ENCODE measurements around the gene NPDC1. TPM values are rescaled to one million over a fixed set of nuclear protein-coding genes. Genes with fewer than 3 reads are reported as not detected.
A peak's percentile ranks its signal among the peaks of the same experiment; 100 is the strongest.

Gene NPDC1
- total and polyA plus RNA-seq, 2 donors (not counting 1 experiment from before 2014, with no cell fraction given), result 0.17 to 0.19 TPM

GRCh38 chr9:137030006-137030405 lies 16.0 kb downstream of the NPDC1 start:
- Histone ChIP-seq H3K27me3 (replicated peaks in 1 of 4; ENCODE audit: control extremely low read depth in 1 of 4, control insufficient read depth in 3 of 4, insufficient read depth in 4 of 4, low read length in 3 of 4) (no peaks in the 10 kb centered on the region), H2AFZ (ENCODE audit: insufficient read depth, low read depth, low read length, poor library complexity, severe bottlenecking) (peak overlapping the region; percentile 54), H4K20me1 (ENCODE audit: control insufficient read depth, insufficient read depth, low read length, poor library complexity, severe bottlenecking) (peaks cover 11% of the 10 kb centered on the region), H3K79me2 (ENCODE audit: control insufficient read depth, insufficient read depth, low read length) (peaks cover 12% of the 10 kb centered on the region), H3K4me1 (ENCODE audit: control insufficient read depth in 2 of 2, insufficient read depth in 2 of 2, low read length in 2 of 2) (peaks cover 68 to 85% of the 10 kb centered on the region in 2 donors), H3K4me3 (ENCODE audit: control extremely low read depth in 1 of 5, extremely low read depth in 1 of 5, insufficient read depth in 1 of 5, low read depth in 2 of 5, low read length in 4 of 5) (peak overlapping the region in 4 of 5 experiments; percentile 31 to 77 (median 65)), H3K9me3 (ENCODE audit: control extremely low read depth in 1 of 3, control insufficient read depth in 2 of 3, insufficient read depth in 1 of 3, low read length in 2 of 3) (peaks cover 0 to 7% (median 0%) of the 10 kb centered on the region in 3 donors), H3K9ac (ENCODE audit: low read length) (peak overlapping the region; percentile 70), H3K27ac (ENCODE audit: low read length in 2 of 2) (peak overlapping the region; percentile 29 to 71), H3K4me2 (replicated peaks; ENCODE audit: low read depth, low read length, poor library complexity, severe bottlenecking) (peak overlapping the region; percentile 100), H3K36me3 (replicated peaks in 1 of 2; ENCODE audit: control extremely low read depth in 1 of 2, control insufficient read depth in 1 of 2, extremely low read depth in 1 of 2, insufficient read depth in 2 of 2, low read length in 1 of 2) (no peaks in the 10 kb centered on the region)
- Mint-ChIP-seq H3K4me3 (peak overlapping the region; percentile 90), H3K27ac (peak overlapping the region; percentile 92), H3K27me3 (no peaks in the 10 kb centered on the region), H3K9me3 (ENCODE audit: insufficient read depth) (no peaks in the 10 kb centered on the region), H3K4me1 (peaks cover 73% of the 10 kb centered on the region)
- ChIA-PET CTCF (interaction anchor here (0.7 to 5.9 kb wide), 37 partner anchors 8 to 264 kb away, joined by 3 to 49 read pairs (median 5); partner anchors contain the start of genes AJM1, C8G, CLIC3 and CYSRT1), POLR2A (interaction anchor here (0.6 to 3.0 kb wide), 10 partner anchors 9 to 284 kb away, joined by 3 to 19 read pairs (median 3); partner anchors contain the start of genes CLIC3 and PAXX)
- DNase-seq (no peak), ATAC-seq (ENCODE audit: low read depth) (no peak)
- WGBS (ENCODE audit: insufficient coverage), result 33% methylated on average over 12 of the region's 15 CpGs
- intact Hi-C loops (cut with micrococcal nuclease), result loop anchor here (5.0 kb wide), 1 partner anchor 42 kb away; the partner anchor contains the start of gene SAPCD2
- no peak for TF ChIP-seq EZH2 (IDR thresholded peaks at IDR 0.05; ENCODE audit: borderline replicate concordance, insufficient read depth, low read depth, low read length, poor library complexity, severe bottlenecking)
- TF ChIP-seq CTCF (IDR thresholded peaks at IDR 0.05), result no peak

Data from B cell (primary cell).